Uterus (tissue), 2 donors: ENCODE measurements around the gene CNOT2.

Experiments
- CTCF ChIP-seq, 4 experiments: fragments of 200-600 bp in 2 of 4; fragments of 450-650 bp in 2 of 4; sonication (generic) in 2 of 4; IDR thresholded peaks; one replicate each; pipeline ENCODE4 v1.5.1; 2016 to 2019; ENCODE audit warnings: antibody characterized with exemption in 4 of 4, mild to moderate bottlenecking in 2 of 4, moderate library complexity in 1 of 4
- POLR2A ChIP-seq, 2 donors: fragments of 450-650 bp; IDR thresholded peaks; one replicate each; pipeline ENCODE4 v1.6.1; 2016; ENCODE audit warnings: antibody characterized with exemption in 2 of 2, mild to moderate bottlenecking in 1 of 2, moderate library complexity in 1 of 2

- TF ChIP-seq CTCF (IDR thresholded peaks at IDR 0.05): no peak
- TF ChIP-seq POLR2A (IDR thresholded peaks at IDR 0.05): no peak
These were observed 46.9 kb downstream of the CNOT2 start for GRCh38 chr12:70290116-70290515.
